GM21825 (cell line): Measurements from ENCODE around the gene NES.
"Not testable (repeated sequence)": the region's sequence is repeated elsewhere in the genome, so short reads cannot be mapped to it uniquely, and the experiment has no call there.

Experiments used
- ATAC-seq: cut with Tn5 transposase; IDR thresholded peaks from one replicate; pipeline ENCODE4 v1.9.1; 2021; ENCODE audit warnings: mild to moderate bottlenecking, moderate library complexity; ENCODE audit not compliant: unreplicated experiment

The NES gene

GRCh38 chr1:156648496-156648895 is 28.7 kb downstream of the NES start:
- no peak for ATAC-seq

- ATAC-seq, result no peak
Measured at GRCh38 chr1:156647351-156647750, 29.9 kb downstream of the NES start.

GRCh38 chr1:156646738-156647211 is 30.4 kb downstream of the NES start:
- no peak for ATAC-seq

- ATAC-seq, result no peak
Measured at GRCh38 chr1:156645666-156646065, 31.5 kb downstream of the NES start.

- ATAC-seq, result no peak
Measured at GRCh38 chr1:156645056-156645455, 32.2 kb downstream of the NES start.

GRCh38 chr1:156644640-156645039 is 32.6 kb downstream of the NES start:
- no peak for ATAC-seq

GRCh38 chr1:156644146-156644545 is 33.1 kb downstream of the NES start:
- ATAC-seq, result no peak

GRCh38 chr1:156643778-156644092 is 33.5 kb downstream of the NES start:
- no peak for ATAC-seq

- ATAC-seq, result no peak
Measured at GRCh38 chr1:156643049-156643777, 34.0 kb downstream of the NES start.

GRCh38 chr1:156642265-156643048 is 34.8 kb downstream of the NES start:
- no peak for ATAC-seq

GRCh38 chr1:156641761-156642264 is 35.4 kb downstream of the NES start, which contains the start of gene BCAN:
TSS of gene BCAN (plus strand) at chr1:156642117. CDS start at chr1:156646055, 3,938 bp downstream.
- no peak for ATAC-seq

- no peak for ATAC-seq
Measured at GRCh38 chr1:156640842-156641706, 36.1 kb downstream of the NES start.

GRCh38 chr1:156639601-156640101 is 37.6 kb downstream of the NES start:
- no peak for ATAC-seq

GRCh38 chr1:156638189-156638985 is 38.8 kb downstream of the NES start:
- ATAC-seq, result no peak

GRCh38 chr1:156632355-156632754 is 44.9 kb downstream of the NES start:
- no peak for ATAC-seq

- not testable (repeated sequence) for ATAC-seq
Measured at GRCh38 chr1:156631152-156631551, 46.1 kb downstream of the NES start.

GRCh38 chr1:156629823-156630449 is 47.3 kb downstream of the NES start:
- ATAC-seq, result no peak

- ATAC-seq, result no peak
Measured at GRCh38 chr1:156627313-156627880, 49.8 kb downstream of the NES start.

GRCh38 chr1:156626079-156626438 is 51.1 kb downstream of the NES start:
- no peak for ATAC-seq
